ENCODE results near the gene DDA1. TPM values are rescaled to one million over a fixed set of nuclear protein-coding genes. Genes with fewer than 3 reads are reported as not detected.
"Not testable (repeated sequence)": the region's sequence is repeated elsewhere in the genome, so short reads cannot be mapped to it uniquely, and the experiment has no call there.

The DDA1 gene
- total RNA-seq, 2 experiments from 2014 or later = 44.1 to 46.7 TPM

- Mint-ChIP-seq H3K27ac (no peak overlapping the region), H3K27me3 (peaks cover 2% of the 10 kb centered on the region), H3K9me3 (no peaks in the 10 kb centered on the region), H3K4me3 (no peak overlapping the region), H3K36me3 (no peaks in the 10 kb centered on the region), H3K4me1 (no peaks in the 10 kb centered on the region)
- ATAC-seq (ENCODE audit: low read depth) (no peak), DNase-seq (no peak)
- POLR2A ChIA-PET = no interaction called here
Measured at GRCh38 chr19:17357078-17357666, 47.8 kb downstream of the DDA1 start.

- no peak for ATAC-seq (ENCODE audit: low read depth)
- H3K4me1 Mint-ChIP-seq = no peaks in the 10 kb centered on the region
- POLR2A ChIA-PET = no interaction called here
- no peaks in the 10 kb centered on the region for H3K36me3 Mint-ChIP-seq
- H3K27ac Mint-ChIP-seq = no peak overlapping the region
- no peaks in the 10 kb centered on the region for H3K9me3 Mint-ChIP-seq
- H3K4me3 Mint-ChIP-seq = no peak overlapping the region
- H3K27me3 Mint-ChIP-seq = peaks cover 5% of the 10 kb centered on the region
- no peak for DNase-seq
Measured at GRCh38 chr19:17357724-17358123, 48.4 kb downstream of the DDA1 start.

- Mint-ChIP-seq H3K9me3 (no peaks in the 10 kb centered on the region), H3K27me3 (peaks cover 8% of the 10 kb centered on the region), H3K36me3 (no peaks in the 10 kb centered on the region), H3K27ac (no peak overlapping the region), H3K4me1 (no peaks in the 10 kb centered on the region), H3K4me3 (no peak overlapping the region)
- ATAC-seq (ENCODE audit: low read depth) (no peak), DNase-seq (no peak)
- POLR2A ChIA-PET = no interaction called here
Measured at GRCh38 chr19:17358395-17358794, 49.0 kb downstream of the DDA1 start.

- Mint-ChIP-seq H3K4me1 (no peaks in the 10 kb centered on the region), H3K36me3 (no peaks in the 10 kb centered on the region), H3K4me3 (no peak overlapping the region), H3K27me3 (peaks cover 10% of the 10 kb centered on the region), H3K9me3 (no peaks in the 10 kb centered on the region), H3K27ac (no peak overlapping the region)
- ATAC-seq (ENCODE audit: low read depth) (no peak), DNase-seq (no peak)
- POLR2A ChIA-PET = no interaction called here
Measured at GRCh38 chr19:17359905-17360800, 50.8 kb downstream of the DDA1 start.

GRCh38 chr19:17363852-17364605 is 54.7 kb downstream of the DDA1 start:
- ATAC-seq (ENCODE audit: low read depth); H3K36me3 Mint-ChIP-seq; DNase-seq; H3K27ac Mint-ChIP-seq; POLR2A ChIA-PET; H3K4me3 Mint-ChIP-seq; H3K9me3 Mint-ChIP-seq; H3K4me1 Mint-ChIP-seq: not testable (repeated sequence)
- H3K27me3 Mint-ChIP-seq = peaks cover 12% of the 10 kb centered on the region

- no peak overlapping the region for H3K4me3 Mint-ChIP-seq
- DNase-seq (no peak), ATAC-seq (ENCODE audit: low read depth) (no peak)
- H3K36me3 Mint-ChIP-seq = no peaks in the 10 kb centered on the region
- H3K27ac Mint-ChIP-seq = no peak overlapping the region
- POLR2A ChIA-PET = interaction anchor here (0.7 kb wide), 1 partner anchor 1902 kb away, joined by 3 read pairs; no protein-coding TSS in a partner anchor
- peaks cover 3% of the 10 kb centered on the region for H3K4me1 Mint-ChIP-seq
- H3K27me3 Mint-ChIP-seq = peaks cover 14% of the 10 kb centered on the region
- no peaks in the 10 kb centered on the region for H3K9me3 Mint-ChIP-seq
Measured at GRCh38 chr19:17365361-17365760, 56.0 kb downstream of the DDA1 start.

- Mint-ChIP-seq H3K27me3 (peaks cover 8% of the 10 kb centered on the region), H3K27ac (no peak overlapping the region), H3K9me3 (no peaks in the 10 kb centered on the region), H3K4me3 (no peak overlapping the region), H3K4me1 (peaks cover 4% of the 10 kb centered on the region), H3K36me3 (no peaks in the 10 kb centered on the region)
- POLR2A ChIA-PET = no interaction called here
- no peak for ATAC-seq (ENCODE audit: low read depth)
- DNase-seq = no peak
Measured at GRCh38 chr19:17370026-17370587, 60.7 kb downstream of the DDA1 start.

Other genes starting within 250 kb of the DDA1 start
- gene HAUS8, start 234.1 kb upstream of the DDA1 start, total RNA-seq = 10 to 100 TPM; 50.7 to 51.7 TPM
- gene MYO9B, start 233.8 kb upstream of the DDA1 start, total RNA-seq = 100 to 1,000 TPM; 275 to 285 TPM
- gene USE1, start 94.2 kb upstream of the DDA1 start, total RNA-seq = 10 to 100 TPM; 30.1 to 31.8 TPM
- 10 to 100 TPM; 31.8 to 39.0 TPM for gene OCEL1, start 83.3 kb upstream of the DDA1 start, total RNA-seq
- gene NR2F6, start 63.6 kb upstream of the DDA1 start, total RNA-seq = 1 to 10 TPM; 2.3 to 3.0 TPM
- not detected for gene USHBP1, start 44.8 kb upstream of the DDA1 start, total RNA-seq
- gene BABAM1, start 42.1 kb upstream of the DDA1 start, total RNA-seq = 100 to 1,000 TPM; 104 to 112 TPM
- 1 to 10 TPM; 5.7 to 5.8 TPM for gene ANKLE1, start 27.7 kb upstream of the DDA1 start, total RNA-seq
- 10 to 100 TPM; 12.4 to 12.9 TPM for gene ABHD8, start 6.1 kb upstream of the DDA1 start, total RNA-seq
- gene MRPL34, start 3.7 kb upstream of the DDA1 start, total RNA-seq = 10 to 100 TPM; 88.0 to 92.8 TPM
- 10 to 100 TPM; 19.5 to 23.1 TPM for gene ANO8, start 25.3 kb downstream of the DDA1 start, total RNA-seq
- gene GTPBP3, start 28.0 kb downstream of the DDA1 start, total RNA-seq = 10 to 100 TPM; 41.8 to 46.7 TPM
- under 1 TPM in 1 of 2 experiments, not detected in 1; 0.68 TPM for gene PLVAP, start 67.8 kb downstream of the DDA1 start, total RNA-seq
- 1 to 10 TPM; 4.7 to 5.4 TPM for gene CCDC194, start 84.6 kb downstream of the DDA1 start, total RNA-seq
- gene BST2, start 96.1 kb downstream of the DDA1 start, total RNA-seq = 100 to 1,000 TPM; 197 to 201 TPM
- gene MVB12A, start 110.5 kb downstream of the DDA1 start, total RNA-seq = 10 to 100 TPM; 34.1 to 40.3 TPM
- not detected for gene TMEM221, start 139.1 kb downstream of the DDA1 start, total RNA-seq
- gene NXNL1, start 151.4 kb downstream of the DDA1 start, total RNA-seq = not detected
- 1 to 10 TPM; 8.4 to 9.8 TPM for gene SLC27A1, start 161.0 kb downstream of the DDA1 start, total RNA-seq
- 10 to 100 TPM; 85.4 to 90.3 TPM for gene PGLS, start 202.1 kb downstream of the DDA1 start, total RNA-seq
- 10 to 100 TPM; 63.3 to 68.4 TPM for gene COLGALT1, start 246.1 kb downstream of the DDA1 start, total RNA-seq

All from activated naive CD8-positive, alpha-beta T cell treated with anti-CD3 and anti-CD28 coated beads, Interleukin-2, amount 10 ng/mL, durations not matched to agents 7 days and 5 days (primary cell).